HCT116 (cell line): ENCODE results near the gene NDUFS8. TPM values are rescaled to one million over a fixed set of nuclear protein-coding genes. Genes with fewer than 3 reads are reported as not detected.

ENCODE experiments used
- ATAC-seq: fragments of 200-7000 bp; cut with Tn5 transposase; 2 replicates; pipeline ENCODE4 v1.9.1; 2020; ENCODE audit warnings: mild to moderate bottlenecking, moderate library complexity
- BruUV-seq: library from RNA; stranded (reverse); fragments of 400-500 nt; replicated peaks from 2 replicates; lab custom pipeline; 2021; lab: Mats Ljungman, UMichigan
- CTCF ChIA-PET: fragments of 300-600 bp; sonication (Branson Sonifier 250); formaldehyde crosslinking; loops from one replicate; lab custom pipeline; 2021; ENCODE audit warnings: antibody characterized with exemption; lab: Charles Lee
- POLR2A ChIA-PET: fragments of 300-600, 350-600 bp; sonication (Branson Sonifier 250); formaldehyde crosslinking; loops from one replicate; lab custom pipeline; 2021; ENCODE audit warnings: antibody characterized with exemption; lab: Charles Lee
- RAD21 ChIA-PET, 2 experiments: fragments of 300-600 bp; sonication (Branson Sonifier 250); formaldehyde crosslinking; loops; one replicate each; lab custom pipeline; 2023; ENCODE audit warnings: low total read pairs in 2 of 2; ENCODE audit not compliant: uncharacterized antibody in 2 of 2, unreplicated experiment in 2 of 2, low non-redundant PET in 1 of 2; lab: Charles Lee
- DNase-seq: peaks from one replicate; pipeline ENCODE4 v3.0.0-alpha.2; 2010; ENCODE audit warnings: low read depth, low spot score
- H2AFZ ChIP-seq: fragments of 200-600 bp; shearing (Covaris generic), sonication (generic); 2 replicates; pipeline ENCODE4 v1.6.1; 2017; ENCODE audit warnings: low read depth, mixed run types, mixed read lengths, antibody characterized with exemption, low read length; ENCODE audit not compliant: poor library complexity, severe bottlenecking
- H3K27ac ChIP-seq: 2 replicates; pipeline ENCODE4 v1.5.1; 2012; ENCODE audit warnings: low read depth, low read length
- H3K27me3 ChIP-seq: fragments of 200-600 bp; sonication (generic); 2 replicates; pipeline ENCODE4 v1.6.1; 2016; ENCODE audit warnings: mixed run types, low read length, mixed read lengths; ENCODE audit not compliant: insufficient read depth
- H3K36me3 ChIP-seq, 2 experiments: fragments of 200-500 bp in 1 of 2; fragments of 200-600 bp in 1 of 2; sonication (Bioruptor generic) in 1 of 2; sonication (generic) in 1 of 2; 2 replicates each; pipeline versions ENCODE4 v1.5.1 to v1.6.1; 2014 to 2016; ENCODE audit warnings: low read length in 2 of 2, inconsistent platforms in 1 of 2, mixed read lengths in 1 of 2, mixed run types in 1 of 2; ENCODE audit not compliant: insufficient read depth in 2 of 2, control insufficient read depth in 1 of 2
- H3K4me1 ChIP-seq, 2 experiments: fragments of 200-600 bp in 1 of 2; sonication (generic) in 1 of 2; 2 replicates each; pipeline versions ENCODE4 v1.5.1 to v1.6.1; 2012 to 2017; ENCODE audit warnings: low read length in 2 of 2, inconsistent platforms in 1 of 2, mild to moderate bottlenecking in 1 of 2, mixed read lengths in 1 of 2, mixed run types in 1 of 2, moderate library complexity in 1 of 2; ENCODE audit not compliant: insufficient read depth in 2 of 2, control insufficient read depth in 1 of 2
- H3K4me2 ChIP-seq: fragments of 200-600 bp; sonication (generic); 2 replicates; pipeline ENCODE4 v1.6.1; 2017; ENCODE audit warnings: mixed run types, low read length, mixed read lengths
- H3K4me3 ChIP-seq, 2 experiments: fragments of 200-600 bp in 1 of 2; sonication (generic) in 1 of 2; replicated peaks in 1 of 2; 2 replicates each; pipeline ENCODE4 v1.5.1; 2011 to 2016; ENCODE audit warnings: low read length in 2 of 2, control low read depth in 1 of 2, low read depth in 1 of 2, mild to moderate bottlenecking in 1 of 2, mixed read lengths in 1 of 2, mixed run types in 1 of 2
- H3K79me2 ChIP-seq: fragments of 200-600 bp; sonication (generic); 2 replicates; pipeline ENCODE4 v1.6.1; 2017; ENCODE audit warnings: mild to moderate bottlenecking, mixed run types, low read length, moderate library complexity, mixed read lengths; ENCODE audit not compliant: insufficient read depth
- H3K9ac ChIP-seq: fragments of 200-600 bp; sonication (generic); 2 replicates; pipeline ENCODE4 v1.6.1; 2016; ENCODE audit warnings: low read length, mixed read lengths
- H3K9me2 ChIP-seq: fragments of 200-600 bp; sonication (generic), shearing (Covaris generic); 2 replicates; pipeline ENCODE4 v1.6.1; 2017; ENCODE audit warnings: mixed run types, mild to moderate bottlenecking, moderate library complexity; ENCODE audit not compliant: insufficient read depth
- H3K9me3 ChIP-seq, 2 experiments: fragments of 200-500 bp in 1 of 2; fragments of 200-600 bp in 1 of 2; sonication (Bioruptor generic) in 1 of 2; sonication (generic) in 1 of 2; 2 replicates each; pipeline ENCODE4 v1.6.1; 2014 to 2017; ENCODE audit warnings: low read length in 2 of 2, mixed read lengths in 2 of 2, inconsistent platforms in 1 of 2, low read depth in 1 of 2, mild to moderate bottlenecking in 1 of 2, mixed run types in 1 of 2, moderate library complexity in 1 of 2; ENCODE audit not compliant: control insufficient read depth in 1 of 2, insufficient read depth in 1 of 2
- H4K20me1 ChIP-seq: fragments of 200-600 bp; sonication (generic), shearing (Covaris generic); 2 replicates; pipeline ENCODE4 v1.6.1; 2017; ENCODE audit warnings: mixed run types, mild to moderate bottlenecking, moderate library complexity; ENCODE audit not compliant: insufficient read depth
- ATF3 ChIP-seq: IDR thresholded peaks from 2 replicates; pipeline ENCODE4 v1.6.1; 2012
- ELF1 ChIP-seq: IDR thresholded peaks from 2 replicates; pipeline ENCODE4 v1.6.1; 2012; ENCODE audit warnings: low read depth, borderline replicate concordance
- EZH2 ChIP-seq: fragments of 200-600 bp; sonication (generic); IDR thresholded peaks from 2 replicates; pipeline ENCODE4 v1.6.1; 2017; ENCODE audit warnings: antibody characterized with exemption, mixed run types
- MAX ChIP-seq: IDR thresholded peaks from 2 replicates; pipeline ENCODE4 v1.6.1; 2012
- POLR2AphosphoS5 ChIP-seq: IDR thresholded peaks from 2 replicates; pipeline ENCODE4 v1.6.1; 2011; ENCODE audit warnings: mild to moderate bottlenecking, low read depth, low read length, moderate library complexity
- SIN3A ChIP-seq: IDR thresholded peaks from 2 replicates; pipeline ENCODE4 v1.6.1; 2012; ENCODE audit warnings: low read depth
- SRF ChIP-seq: IDR thresholded peaks from 2 replicates; pipeline ENCODE4 v1.6.1; 2012; ENCODE audit warnings: low read depth
- YY1 ChIP-seq: IDR thresholded peaks from 2 replicates; pipeline ENCODE4 v1.6.1; 2011; ENCODE audit warnings: low read length, low read depth, moderate library complexity, mild to moderate bottlenecking; ENCODE audit not compliant: insufficient replicate concordance; ENCODE audit errors: extremely low read depth
- ZBTB33 ChIP-seq: IDR thresholded peaks from 2 replicates; pipeline ENCODE4 v1.6.1; 2011; ENCODE audit warnings: mild to moderate bottlenecking, low read length, moderate library complexity; ENCODE audit not compliant: insufficient replicate concordance; ENCODE audit errors: extremely low read depth
- intact Hi-C: fragments of 100-400 bp; cut with micrococcal nuclease; formaldehyde crosslinking; loops from 2 replicates; pipeline ENCODE4 v1.10.0; 2022
- total RNA-seq: library from RNA; stranded (reverse); gene quantifications from one replicate; pipeline ENCODE4 v1.2.1, GENCODE V29; 2021; ENCODE audit not compliant: unreplicated experiment

NDUFS8 gene
- total RNA-seq, 1 experiment from 2014 or later = 189 TPM

GRCh38 chr11:68053981-68054812 lies 23.7 kb downstream of the NDUFS8 start:
- Histone ChIP-seq H3K4me3 (no peak overlapping the region), H2AFZ (no peak overlapping the region), H3K36me3 (peaks cover 0 to 12% of the 10 kb centered on the region in 2 experiments; a peak in 1 of 4 replicates), H3K9ac (no peak overlapping the region), H3K9me3 (no peaks in the 10 kb centered on the region), H3K27ac (no peak overlapping the region), H3K27me3 (no peaks in the 10 kb centered on the region), H3K79me2 (no peaks in the 10 kb centered on the region), H3K4me1 (no peaks in the 10 kb centered on the region), H3K9me2 (no peaks in the 10 kb centered on the region), H4K20me1 (no peaks in the 10 kb centered on the region), H3K4me2 (no peak overlapping the region)
- DNase-seq = no peak
- CTCF ChIA-PET = no interaction called here
- no TSS peak for BruUV-seq
- POLR2A ChIA-PET = no interaction called here
- TF ChIP-seq SRF (no peak), ZBTB33 (no peak), MAX (no peak), POLR2AphosphoS5 (0 out of 2 replicates have a peak, but pooled peaks have one; percentile 8), SIN3A (no peak), EZH2 (no peak), YY1 (no peak), ELF1 (no peak), ATF3 (no peak)
- 0 out of 2 replicates have a peak, but pooled peaks have one; percentile 10 for ATAC-seq
- intact Hi-C loops = no loop called here
- RAD21 ChIA-PET = no interaction called here
